GM12891 (cell line): ENCODE data around the gene CHST9.

Experiments
- POLR2A ChIP-seq: IDR thresholded peaks from 2 replicates; pipeline ENCODE4 v1.6.1; 2011; ENCODE audit warnings: low read depth, low read length, control low read depth
- POLR2AphosphoS5 ChIP-seq: IDR thresholded peaks from 2 replicates; pipeline ENCODE4 v1.6.1; 2011; ENCODE audit warnings: low read depth, low read length, control low read depth

DNA sequence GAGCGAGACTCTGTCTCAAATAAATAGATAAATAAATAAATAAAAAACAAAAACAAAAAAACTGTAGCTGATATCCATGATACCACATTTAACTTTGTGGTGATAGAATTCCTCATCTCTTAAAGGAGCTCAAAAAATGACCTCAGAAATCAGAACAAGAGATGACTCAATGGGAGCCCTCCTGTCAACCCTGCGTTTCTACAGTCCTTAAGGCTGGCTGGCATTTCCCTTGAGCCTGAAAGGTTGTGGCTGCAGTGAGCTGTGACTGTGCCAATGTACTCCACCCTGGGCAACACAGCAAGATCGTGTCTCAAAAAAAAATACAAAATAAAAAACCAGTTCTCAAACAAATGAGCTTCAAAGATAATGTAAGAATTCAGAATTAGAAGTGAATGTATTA, 40.4 kb downstream of the CHST9 start:
- TF ChIP-seq POLR2A (no peak), POLR2AphosphoS5 (no peak)
